ENCODE data around the gene NRN1.
A peak's percentile ranks its signal among the peaks of the same experiment; 100 is the strongest.

The NRN1 gene

GRCh38 chr6:5999688-6000608, 6.8 kb downstream of the NRN1 start:
- no peaks in the 10 kb centered on the region for H3K36me3 ChIP-seq (replicated peaks)
- H3K27ac ChIP-seq = no peak overlapping the region
- TF ChIP-seq, protein P1, sequence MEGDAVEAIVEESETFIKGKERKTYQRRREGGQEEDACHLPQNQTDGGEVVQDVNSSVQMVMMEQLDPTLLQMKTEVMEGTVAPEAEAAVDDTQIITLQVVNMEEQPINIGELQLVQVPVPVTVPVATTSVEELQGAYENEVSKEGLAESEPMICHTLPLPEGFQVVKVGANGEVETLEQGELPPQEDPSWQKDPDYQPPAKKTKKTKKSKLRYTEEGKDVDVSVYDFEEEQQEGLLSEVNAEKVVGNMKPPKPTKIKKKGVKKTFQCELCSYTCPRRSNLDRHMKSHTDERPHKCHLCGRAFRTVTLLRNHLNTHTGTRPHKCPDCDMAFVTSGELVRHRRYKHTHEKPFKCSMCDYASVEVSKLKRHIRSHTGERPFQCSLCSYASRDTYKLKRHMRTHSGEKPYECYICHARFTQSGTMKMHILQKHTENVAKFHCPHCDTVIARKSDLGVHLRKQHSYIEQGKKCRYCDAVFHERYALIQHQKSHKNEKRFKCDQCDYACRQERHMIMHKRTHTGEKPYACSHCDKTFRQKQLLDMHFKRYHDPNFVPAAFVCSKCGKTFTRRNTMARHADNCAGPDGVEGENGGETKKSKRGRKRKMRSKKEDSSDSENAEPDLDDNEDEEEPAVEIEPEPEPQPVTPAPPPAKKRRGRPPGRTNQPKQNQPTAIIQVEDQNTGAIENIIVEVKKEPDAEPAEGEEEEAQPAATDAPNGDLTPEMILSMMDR (IDR thresholded peaks at IDR 0.05; ENCODE audit: low read depth, low read length, missing control alignments) = no peak
- H3K4me3 ChIP-seq (ENCODE audit: low read depth, low read length) = no peak overlapping the region
- DNase-seq = no peak
- in situ Hi-C loops (cut with HindIII; ENCODE audit: low pct_ligation_motif_present, low sequenced_read_pairs) = no loop called here
- no peaks in the 10 kb centered on the region for H3K27me3 ChIP-seq (replicated peaks)

GRCh38 chr6:5998711-5999687, 7.7 kb downstream of the NRN1 start:
- TF ChIP-seq, protein P1 (IDR thresholded peaks at IDR 0.05; ENCODE audit: low read depth, low read length, missing control alignments) = no peak
- H3K4me3 ChIP-seq (ENCODE audit: low read depth, low read length) = peak overlapping the region; percentile 22
- in situ Hi-C loops (cut with HindIII; ENCODE audit: low pct_ligation_motif_present, low sequenced_read_pairs) = no loop called here
- no peaks in the 10 kb centered on the region for H3K36me3 ChIP-seq (replicated peaks)
- DNase-seq = no peak
- H3K27ac ChIP-seq = no peak overlapping the region
- no peaks in the 10 kb centered on the region for H3K27me3 ChIP-seq (replicated peaks)

DNA sequence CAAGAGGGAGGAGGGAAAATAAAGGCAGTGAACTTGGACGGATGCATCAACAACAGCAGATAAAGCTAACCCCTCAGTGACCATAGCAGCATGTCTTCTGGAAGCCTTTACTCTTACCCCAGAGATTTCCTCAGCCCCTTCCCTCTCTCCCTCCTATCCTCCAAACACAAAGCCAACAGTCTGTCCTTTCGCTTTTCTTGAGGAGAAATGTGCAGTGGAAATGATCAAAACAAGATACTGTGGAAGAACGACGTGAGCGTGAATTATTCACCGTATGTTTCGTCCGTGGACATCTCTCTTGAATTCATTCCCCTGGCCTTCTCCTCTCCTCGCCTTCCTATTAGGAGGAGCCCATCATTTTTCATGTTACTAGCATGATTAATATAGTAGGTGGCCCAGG, 8.5 kb downstream of the NRN1 start:
- TF ChIP-seq, protein P1 (IDR thresholded peaks at IDR 0.05; ENCODE audit: low read depth, low read length, missing control alignments) = no peak
- no peaks in the 10 kb centered on the region for H3K36me3 ChIP-seq (replicated peaks)
- H3K4me3 ChIP-seq (ENCODE audit: low read depth, low read length) = no peak overlapping the region
- in situ Hi-C loops (cut with HindIII; ENCODE audit: low pct_ligation_motif_present, low sequenced_read_pairs) = no loop called here
- no peak for DNase-seq
- H3K27ac ChIP-seq = no peak overlapping the region
- no peaks in the 10 kb centered on the region for H3K27me3 ChIP-seq (replicated peaks)

GRCh38 chr6:5997420-5997987, 9.2 kb downstream of the NRN1 start:
- DNase-seq = no peak
- TF ChIP-seq, protein P1 (IDR thresholded peaks at IDR 0.05; ENCODE audit: low read depth, low read length, missing control alignments) = no peak
- Histone ChIP-seq H3K36me3 (replicated peaks) (no peaks in the 10 kb centered on the region), H3K27me3 (replicated peaks) (no peaks in the 10 kb centered on the region), H3K4me3 (ENCODE audit: low read depth, low read length) (peak overlapping the region; percentile 26), H3K27ac (no peak overlapping the region)
- in situ Hi-C loops (cut with HindIII; ENCODE audit: low pct_ligation_motif_present, low sequenced_read_pairs) = no loop called here

DNA sequence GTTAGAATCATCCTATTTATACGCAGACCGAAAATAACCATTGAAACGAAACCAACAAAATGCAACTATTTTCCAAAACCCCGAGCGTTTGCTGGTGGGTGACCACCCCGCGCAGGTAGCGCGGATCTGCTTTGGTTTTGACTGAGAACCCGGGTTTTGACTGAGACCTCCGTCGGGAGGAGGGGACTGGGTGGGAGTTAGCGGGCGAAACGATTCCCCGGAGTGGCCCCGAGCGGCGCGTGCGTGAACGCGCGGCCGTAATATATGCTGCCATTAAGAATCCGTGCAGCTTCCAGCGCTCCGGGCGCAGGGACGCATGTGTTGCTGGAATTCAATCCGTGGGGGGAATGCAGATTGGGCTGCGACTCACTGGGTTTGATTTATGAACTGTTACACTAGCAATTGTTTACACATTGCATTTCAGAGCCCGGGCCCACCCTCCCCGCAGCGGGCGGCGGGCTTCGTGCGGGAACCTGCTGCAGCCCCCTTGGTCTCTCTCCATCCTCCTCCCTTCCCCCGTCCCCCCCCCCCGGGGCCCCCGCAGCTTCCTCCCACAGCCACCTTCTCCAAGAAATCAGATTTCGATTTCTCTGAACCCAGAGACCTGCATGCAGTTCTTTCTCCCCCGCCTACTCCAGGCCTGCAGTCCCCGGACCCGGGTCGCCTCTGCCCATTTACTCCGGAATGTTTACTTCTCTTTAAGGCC, 9.9 kb downstream of the NRN1 start:
- peak; percentile 34 for DNase-seq
- H3K4me3 ChIP-seq (ENCODE audit: low read depth, low read length) = peak overlapping the region; percentile 67
- TF ChIP-seq, protein P1 (IDR thresholded peaks at IDR 0.05; ENCODE audit: low read depth, low read length, missing control alignments) = no peak
- no peak overlapping the region for H3K27ac ChIP-seq
- no peaks in the 10 kb centered on the region for H3K36me3 ChIP-seq (replicated peaks)
- no peaks in the 10 kb centered on the region for H3K27me3 ChIP-seq (replicated peaks)
- in situ Hi-C loops (cut with HindIII; ENCODE audit: low pct_ligation_motif_present, low sequenced_read_pairs) = no loop called here

All from brain microvascular endothelial cell (primary cell).